IPS-11a (cell line): ENCODE data around the gene SPOP.
"Not testable (repeated sequence)": the region's sequence is repeated elsewhere in the genome, so short reads cannot be mapped to it uniquely, and the experiment has no call there.

ENCODE experiments used
- H3K4me3 ChIP-seq: one replicate; pipeline ENCODE4 v1.5.1; 2013; ENCODE audit warnings: low read depth, low read length, control low read depth

Gene SPOP

GRCh38 chr17:49554694-49555494 lies 123.0 kb downstream of the SPOP start:
- H3K4me3 ChIP-seq, result no peak overlapping the region

GRCh38 chr17:49553676-49554335 lies 124.1 kb downstream of the SPOP start:
- H3K4me3 ChIP-seq, result no peak overlapping the region

GRCh38 chr17:49552070-49552751 lies 125.7 kb downstream of the SPOP start:
- no peak overlapping the region for H3K4me3 ChIP-seq

GRCh38 chr17:49551221-49552069 lies 126.5 kb downstream of the SPOP start:
- no peak overlapping the region for H3K4me3 ChIP-seq

GRCh38 chr17:49550764-49551163 lies 127.1 kb downstream of the SPOP start:
- H3K4me3 ChIP-seq, result not testable (repeated sequence)

GRCh38 chr17:49549691-49550678 lies 127.9 kb downstream of the SPOP start:
- H3K4me3 ChIP-seq, result no peak overlapping the region

- no peak overlapping the region for H3K4me3 ChIP-seq
Measured at GRCh38 chr17:49549311-49549605, 128.6 kb downstream of the SPOP start.
